ENCODE results near the gene MOB3B.

DNA sequence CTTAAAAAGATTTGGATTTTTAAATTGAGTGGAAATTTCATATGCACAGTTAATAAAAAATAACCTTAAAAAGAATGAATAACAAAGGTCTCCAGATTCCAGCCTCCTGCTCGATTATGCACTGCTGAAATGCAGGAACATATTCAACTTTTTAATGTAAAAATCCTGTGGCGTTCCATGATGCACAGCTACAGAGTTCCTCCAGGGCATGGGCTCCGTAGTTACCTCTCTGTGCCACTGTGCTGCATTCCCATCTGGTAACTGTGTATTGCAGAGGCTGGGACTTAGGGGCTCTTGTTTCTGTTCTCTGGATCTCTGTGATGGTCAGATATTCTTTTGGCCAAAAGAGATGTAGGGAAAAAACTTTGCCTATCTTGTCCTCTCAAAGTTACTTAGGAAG, 201.1 kb downstream of the MOB3B start:
- no peak for TF ChIP-seq POLR2A (IDR thresholded peaks at IDR 0.05; ENCODE audit: low read depth, low read length)
- TF ChIP-seq, protein P1, sequence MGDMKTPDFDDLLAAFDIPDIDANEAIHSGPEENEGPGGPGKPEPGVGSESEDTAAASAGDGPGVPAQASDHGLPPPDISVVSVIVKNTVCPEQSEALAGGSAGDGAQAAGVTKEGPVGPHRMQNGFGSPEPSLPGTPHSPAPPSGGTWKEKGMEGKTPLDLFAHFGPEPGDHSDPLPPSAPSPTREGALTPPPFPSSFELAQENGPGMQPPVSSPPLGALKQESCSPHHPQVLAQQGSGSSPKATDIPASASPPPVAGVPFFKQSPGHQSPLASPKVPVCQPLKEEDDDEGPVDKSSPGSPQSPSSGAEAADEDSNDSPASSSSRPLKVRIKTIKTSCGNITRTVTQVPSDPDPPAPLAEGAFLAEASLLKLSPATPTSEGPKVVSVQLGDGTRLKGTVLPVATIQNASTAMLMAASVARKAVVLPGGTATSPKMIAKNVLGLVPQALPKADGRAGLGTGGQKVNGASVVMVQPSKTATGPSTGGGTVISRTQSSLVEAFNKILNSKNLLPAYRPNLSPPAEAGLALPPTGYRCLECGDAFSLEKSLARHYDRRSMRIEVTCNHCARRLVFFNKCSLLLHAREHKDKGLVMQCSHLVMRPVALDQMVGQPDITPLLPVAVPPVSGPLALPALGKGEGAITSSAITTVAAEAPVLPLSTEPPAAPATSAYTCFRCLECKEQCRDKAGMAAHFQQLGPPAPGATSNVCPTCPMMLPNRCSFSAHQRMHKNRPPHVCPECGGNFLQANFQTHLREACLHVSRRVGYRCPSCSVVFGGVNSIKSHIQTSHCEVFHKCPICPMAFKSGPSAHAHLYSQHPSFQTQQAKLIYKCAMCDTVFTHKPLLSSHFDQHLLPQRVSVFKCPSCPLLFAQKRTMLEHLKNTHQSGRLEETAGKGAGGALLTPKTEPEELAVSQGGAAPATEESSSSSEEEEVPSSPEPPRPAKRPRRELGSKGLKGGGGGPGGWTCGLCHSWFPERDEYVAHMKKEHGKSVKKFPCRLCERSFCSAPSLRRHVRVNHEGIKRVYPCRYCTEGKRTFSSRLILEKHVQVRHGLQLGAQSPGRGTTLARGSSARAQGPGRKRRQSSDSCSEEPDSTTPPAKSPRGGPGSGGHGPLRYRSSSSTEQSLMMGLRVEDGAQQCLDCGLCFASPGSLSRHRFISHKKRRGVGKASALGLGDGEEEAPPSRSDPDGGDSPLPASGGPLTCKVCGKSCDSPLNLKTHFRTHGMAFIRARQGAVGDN (IDR thresholded peaks at IDR 0.05), result no peak
- TF ChIP-seq, protein P2, sequence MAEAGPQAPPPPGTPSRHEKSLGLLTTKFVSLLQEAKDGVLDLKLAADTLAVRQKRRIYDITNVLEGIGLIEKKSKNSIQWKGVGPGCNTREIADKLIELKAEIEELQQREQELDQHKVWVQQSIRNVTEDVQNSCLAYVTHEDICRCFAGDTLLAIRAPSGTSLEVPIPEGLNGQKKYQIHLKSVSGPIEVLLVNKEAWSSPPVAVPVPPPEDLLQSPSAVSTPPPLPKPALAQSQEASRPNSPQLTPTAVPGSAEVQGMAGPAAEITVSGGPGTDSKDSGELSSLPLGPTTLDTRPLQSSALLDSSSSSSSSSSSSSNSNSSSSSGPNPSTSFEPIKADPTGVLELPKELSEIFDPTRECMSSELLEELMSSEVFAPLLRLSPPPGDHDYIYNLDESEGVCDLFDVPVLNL (IDR thresholded peaks at IDR 0.05; ENCODE audit: low read depth, low read length), result no peak
- TF ChIP-seq, protein P3, sequence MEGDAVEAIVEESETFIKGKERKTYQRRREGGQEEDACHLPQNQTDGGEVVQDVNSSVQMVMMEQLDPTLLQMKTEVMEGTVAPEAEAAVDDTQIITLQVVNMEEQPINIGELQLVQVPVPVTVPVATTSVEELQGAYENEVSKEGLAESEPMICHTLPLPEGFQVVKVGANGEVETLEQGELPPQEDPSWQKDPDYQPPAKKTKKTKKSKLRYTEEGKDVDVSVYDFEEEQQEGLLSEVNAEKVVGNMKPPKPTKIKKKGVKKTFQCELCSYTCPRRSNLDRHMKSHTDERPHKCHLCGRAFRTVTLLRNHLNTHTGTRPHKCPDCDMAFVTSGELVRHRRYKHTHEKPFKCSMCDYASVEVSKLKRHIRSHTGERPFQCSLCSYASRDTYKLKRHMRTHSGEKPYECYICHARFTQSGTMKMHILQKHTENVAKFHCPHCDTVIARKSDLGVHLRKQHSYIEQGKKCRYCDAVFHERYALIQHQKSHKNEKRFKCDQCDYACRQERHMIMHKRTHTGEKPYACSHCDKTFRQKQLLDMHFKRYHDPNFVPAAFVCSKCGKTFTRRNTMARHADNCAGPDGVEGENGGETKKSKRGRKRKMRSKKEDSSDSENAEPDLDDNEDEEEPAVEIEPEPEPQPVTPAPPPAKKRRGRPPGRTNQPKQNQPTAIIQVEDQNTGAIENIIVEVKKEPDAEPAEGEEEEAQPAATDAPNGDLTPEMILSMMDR (IDR thresholded peaks at IDR 0.05 in 2 of 3, conservative IDR thresholded peaks at IDR 0.05 in 1 of 3; ENCODE audit: control insufficient read depth in 2 of 3, extremely low read depth in 1 of 3, insufficient read depth in 1 of 3, low read depth in 3 of 3, low read length in 3 of 3), result no peak
- TF ChIP-seq, protein P4, sequence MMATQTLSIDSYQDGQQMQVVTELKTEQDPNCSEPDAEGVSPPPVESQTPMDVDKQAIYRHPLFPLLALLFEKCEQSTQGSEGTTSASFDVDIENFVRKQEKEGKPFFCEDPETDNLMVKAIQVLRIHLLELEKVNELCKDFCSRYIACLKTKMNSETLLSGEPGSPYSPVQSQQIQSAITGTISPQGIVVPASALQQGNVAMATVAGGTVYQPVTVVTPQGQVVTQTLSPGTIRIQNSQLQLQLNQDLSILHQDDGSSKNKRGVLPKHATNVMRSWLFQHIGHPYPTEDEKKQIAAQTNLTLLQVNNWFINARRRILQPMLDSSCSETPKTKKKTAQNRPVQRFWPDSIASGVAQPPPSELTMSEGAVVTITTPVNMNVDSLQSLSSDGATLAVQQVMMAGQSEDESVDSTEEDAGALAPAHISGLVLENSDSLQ (IDR thresholded peaks at IDR 0.05), result no peak
- no peak for TF ChIP-seq ZNF207 (IDR thresholded peaks at IDR 0.05; ENCODE audit: borderline replicate concordance)
- no peak for TF ChIP-seq CREM (IDR thresholded peaks at IDR 0.05; ENCODE audit: low read depth)
- TF ChIP-seq CEBPB (IDR thresholded peaks at IDR 0.05; ENCODE audit: borderline replicate concordance in 1 of 2, low read depth in 2 of 2, low read length in 2 of 2), result no peak
- no peak for TF ChIP-seq NR2F1 (conservative IDR thresholded peaks at IDR 0.05)
- no peak for TF ChIP-seq FOXM1 (IDR thresholded peaks at IDR 0.05; ENCODE audit: low read depth, low read length)
- no peak for TF ChIP-seq HDAC2 (IDR thresholded peaks at IDR 0.05)

Measured in GM12878 (cell line).